GM12872 (cell line): ENCODE data around the gene UBQLN3.
A peak's percentile ranks its signal among the peaks of the same experiment; 100 is the strongest.

Experiments
- TF ChIP-seq, protein P1 (sequence below): IDR thresholded peaks from 3 replicates; pipeline ENCODE4 v1.5.1; 2011; ENCODE audit warnings: low read depth, mild to moderate bottlenecking, low read length, moderate library complexity; ENCODE audit not compliant: insufficient read depth

The UBQLN3 gene

DNA sequence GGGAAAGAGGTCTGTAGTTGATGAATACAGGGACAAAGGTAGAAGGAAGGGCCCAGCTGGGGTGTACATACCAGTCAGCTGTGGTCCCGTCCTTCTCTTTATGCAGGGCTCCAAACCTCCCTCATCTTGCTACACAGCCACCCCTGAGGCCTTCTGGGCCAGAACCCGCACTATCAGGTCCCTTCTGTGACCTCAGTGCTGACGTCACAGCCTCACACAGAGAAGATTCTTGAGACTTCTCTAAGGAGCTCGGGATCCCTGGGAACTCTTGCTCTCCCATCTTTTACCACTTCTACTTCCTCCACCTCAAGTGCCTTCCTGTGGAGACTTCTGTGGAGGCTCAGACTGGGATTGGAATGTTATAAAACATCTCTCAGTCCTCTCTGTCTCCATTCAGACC, at the start of gene UBQLN3:
Gene UBQLN3 (minus strand): TSS at position 155 of the 400 bp plus-strand sequence. CDS start 399 bp downstream, outside the sequence.
- TF ChIP-seq, protein P1, sequence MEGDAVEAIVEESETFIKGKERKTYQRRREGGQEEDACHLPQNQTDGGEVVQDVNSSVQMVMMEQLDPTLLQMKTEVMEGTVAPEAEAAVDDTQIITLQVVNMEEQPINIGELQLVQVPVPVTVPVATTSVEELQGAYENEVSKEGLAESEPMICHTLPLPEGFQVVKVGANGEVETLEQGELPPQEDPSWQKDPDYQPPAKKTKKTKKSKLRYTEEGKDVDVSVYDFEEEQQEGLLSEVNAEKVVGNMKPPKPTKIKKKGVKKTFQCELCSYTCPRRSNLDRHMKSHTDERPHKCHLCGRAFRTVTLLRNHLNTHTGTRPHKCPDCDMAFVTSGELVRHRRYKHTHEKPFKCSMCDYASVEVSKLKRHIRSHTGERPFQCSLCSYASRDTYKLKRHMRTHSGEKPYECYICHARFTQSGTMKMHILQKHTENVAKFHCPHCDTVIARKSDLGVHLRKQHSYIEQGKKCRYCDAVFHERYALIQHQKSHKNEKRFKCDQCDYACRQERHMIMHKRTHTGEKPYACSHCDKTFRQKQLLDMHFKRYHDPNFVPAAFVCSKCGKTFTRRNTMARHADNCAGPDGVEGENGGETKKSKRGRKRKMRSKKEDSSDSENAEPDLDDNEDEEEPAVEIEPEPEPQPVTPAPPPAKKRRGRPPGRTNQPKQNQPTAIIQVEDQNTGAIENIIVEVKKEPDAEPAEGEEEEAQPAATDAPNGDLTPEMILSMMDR = no peak

DNA sequence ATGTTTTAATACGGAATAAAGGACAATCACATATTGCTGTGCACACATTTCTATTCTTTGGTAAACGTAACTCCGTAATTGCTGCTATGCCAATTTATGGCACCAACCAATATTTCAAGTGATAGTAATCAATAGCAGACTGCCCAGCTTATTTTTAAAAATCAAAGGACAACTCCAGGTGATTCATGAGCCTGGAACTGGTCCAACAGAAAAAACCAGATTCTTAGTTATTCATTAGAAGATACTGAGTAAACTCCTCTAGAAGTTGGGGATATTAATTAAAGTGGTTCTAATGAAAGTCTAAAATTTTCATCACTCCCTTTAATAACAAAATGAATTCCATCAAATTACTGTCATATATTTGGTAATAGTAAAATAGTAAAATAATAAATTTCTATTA, 48.0 kb upstream of the UBQLN3 start:
- TF ChIP-seq, protein P1 = no peak

DNA sequence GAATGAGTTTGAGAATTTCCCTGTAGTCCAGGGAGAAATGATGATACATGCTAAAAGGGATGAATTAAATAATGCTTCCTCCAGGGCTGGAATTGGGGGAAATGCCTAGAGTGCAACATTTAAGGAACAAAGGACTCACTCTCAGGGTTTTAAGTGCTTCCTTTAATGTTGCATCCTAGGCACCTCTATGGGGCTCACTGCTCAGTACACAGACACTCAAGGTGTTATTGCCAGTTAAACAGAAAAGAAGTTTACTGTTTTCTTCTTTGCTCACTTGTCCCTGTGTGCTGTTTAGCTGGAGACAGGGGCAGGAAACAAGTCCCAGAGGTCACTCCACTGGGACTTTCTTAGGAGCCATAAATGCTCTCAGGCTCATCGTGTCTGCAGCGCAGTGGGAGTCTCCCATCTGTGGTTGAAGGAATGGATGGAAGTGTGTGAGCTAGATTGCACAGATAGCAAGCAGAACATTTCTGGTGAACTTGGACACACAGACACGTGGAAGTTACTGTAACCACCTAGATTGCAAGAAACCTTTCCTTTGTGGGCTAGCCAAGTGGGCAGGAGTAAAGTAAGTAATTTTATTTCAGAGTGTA, 46.9 kb upstream of the UBQLN3 start:
- TF ChIP-seq, protein P1 = no peak

DNA sequence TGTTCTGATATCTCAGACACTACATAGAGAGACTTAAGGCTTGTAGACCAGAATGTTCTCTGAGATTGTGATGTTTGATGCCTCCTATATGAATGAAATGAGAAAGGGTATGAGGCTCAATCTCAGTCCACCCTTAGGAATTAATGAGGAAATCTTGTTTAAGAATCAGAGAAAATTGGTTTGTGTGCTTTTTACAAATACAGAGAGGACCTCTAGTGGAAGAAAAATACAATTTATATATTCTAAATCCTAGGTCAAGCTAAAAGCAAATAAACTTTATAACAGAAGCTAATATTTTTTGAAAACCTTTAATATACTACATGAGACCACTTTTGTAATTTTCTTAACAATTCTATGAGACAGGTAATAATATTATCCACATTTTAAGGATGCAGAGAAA, 43.6 kb upstream of the UBQLN3 start:
- TF ChIP-seq, protein P1 = peak; percentile 19; the same call in 1 of the 3 replicates

DNA sequence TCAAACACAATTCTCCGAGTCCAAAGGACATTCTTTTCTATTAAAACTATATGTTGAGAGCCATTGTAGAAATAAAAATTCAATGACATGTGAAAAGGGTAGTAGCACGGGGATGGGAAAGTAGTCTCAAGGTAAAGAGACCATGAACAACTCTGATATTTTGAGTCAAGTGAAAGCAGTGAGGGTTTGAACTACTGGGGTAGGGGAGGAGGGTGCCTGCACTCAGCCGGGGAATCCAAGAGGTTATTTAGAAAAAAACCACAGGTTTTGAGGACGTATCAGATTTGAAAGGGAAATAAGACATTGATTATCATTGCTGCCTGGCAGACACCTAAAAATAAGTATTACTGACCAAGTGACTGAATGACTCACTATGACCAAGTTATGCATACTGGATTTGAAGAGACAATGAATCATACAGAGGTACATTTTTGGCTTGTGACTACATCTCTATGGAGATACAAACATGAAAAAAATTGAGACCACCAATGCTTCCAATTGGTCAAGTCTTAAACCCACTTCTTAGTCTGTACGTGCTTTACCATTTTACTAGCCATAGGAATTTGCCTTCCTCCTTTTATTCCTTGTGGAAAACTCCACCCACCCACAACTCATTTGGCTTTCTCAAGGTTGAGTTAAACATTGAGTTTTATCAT, 40.8 kb upstream of the UBQLN3 start:
- TF ChIP-seq, protein P1 = no peak

DNA sequence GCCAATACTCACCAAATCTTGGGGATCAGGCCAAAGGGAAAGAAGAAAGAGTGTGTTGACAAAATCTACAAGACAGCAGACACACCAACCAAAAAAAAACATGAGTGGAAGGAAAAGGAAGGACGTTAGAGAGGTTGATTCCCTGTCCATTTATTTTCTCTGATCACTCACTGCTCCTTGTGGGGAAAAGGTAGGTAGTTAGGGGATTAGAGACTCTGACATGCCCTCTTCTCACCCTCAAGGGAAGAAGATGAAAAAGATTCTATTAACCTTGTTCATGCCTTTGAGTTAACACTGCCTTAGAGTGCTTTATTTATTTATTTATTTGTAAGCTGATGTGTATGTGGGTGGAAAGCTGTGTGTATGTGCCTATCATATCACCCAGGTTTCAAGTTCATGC, 38.7 kb upstream of the UBQLN3 start, which contains the start of gene OR52H1:
Gene OR52H1 (minus strand): TSS at position 101 of the 400 bp plus-strand sequence. CDS start 3,035 bp downstream, outside the sequence.
- TF ChIP-seq, protein P1 = no peak

DNA sequence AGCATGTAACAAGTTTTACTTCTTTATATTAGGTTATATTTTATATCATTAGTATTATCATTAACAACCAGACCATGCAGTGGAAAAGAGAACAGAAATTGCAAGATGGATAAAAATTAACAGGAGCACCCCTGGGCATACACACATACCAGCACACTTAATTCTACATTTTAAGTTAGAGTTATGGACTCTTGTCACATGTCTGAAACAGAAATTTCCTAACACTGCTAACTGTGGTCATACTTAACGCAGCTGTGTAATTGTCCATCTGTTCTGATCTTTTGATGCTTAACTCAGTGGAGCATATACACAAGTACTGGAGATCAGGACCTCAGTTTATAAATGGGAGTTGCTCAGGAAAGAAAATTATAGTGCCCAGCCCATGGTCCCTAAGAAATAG, 38.2 kb upstream of the UBQLN3 start:
- TF ChIP-seq, protein P1 = no peak
